Smooth muscle cell (in vitro differentiated cells): ENCODE data around the gene PYGO1. TPM values are rescaled to one million over a fixed set of nuclear protein-coding genes. Genes with fewer than 3 reads are reported as not detected.
"Not testable (repeated sequence)": the region's sequence is repeated elsewhere in the genome, so short reads cannot be mapped to it uniquely, and the experiment has no call there.

Experiments
- DNase-seq: peaks from one replicate; lab custom pipeline; 2025; ENCODE audit not compliant: unreplicated experiment; lab: John Stamatoyannopoulos, UW
- H2AFZ ChIP-seq: fragments of 200-600 bp; sonication (generic); 2 replicates; pipeline ENCODE4 v1.6.0; 2016; ENCODE audit warnings: antibody characterized with exemption, low read depth, mild to moderate bottlenecking
- H3F3A ChIP-seq: fragments of 200-600 bp; sonication (generic); 2 replicates; pipeline ENCODE4 v1.6.0; 2017; ENCODE audit warnings: antibody characterized with exemption, low read depth
- H3K27ac ChIP-seq: fragments of 200-600 bp; sonication (generic); 2 replicates; pipeline ENCODE4 v1.5.1; 2016; ENCODE audit warnings: low read depth, mild to moderate bottlenecking
- H3K27me3 ChIP-seq: fragments of 200-600 bp; sonication (generic); 2 replicates; pipeline ENCODE4 v1.6.1; 2016; ENCODE audit warnings: low read depth, mild to moderate bottlenecking
- H3K36me3 ChIP-seq: fragments of 200-600 bp; sonication (generic); 2 replicates; pipeline ENCODE4 v1.5.1; 2016; ENCODE audit warnings: low read depth
- H3K4me1 ChIP-seq: fragments of 200-600 bp; sonication (generic); 2 replicates; pipeline ENCODE4 v1.5.1; 2016; ENCODE audit warnings: low read depth
- H3K4me2 ChIP-seq: fragments of 200-600 bp; sonication (generic); 2 replicates; pipeline ENCODE4 v1.6.0; 2016; ENCODE audit warnings: mild to moderate bottlenecking
- H3K4me3 ChIP-seq: fragments of 200-600 bp; sonication (generic); 2 replicates; pipeline ENCODE4 v1.5.1; 2016; ENCODE audit warnings: mild to moderate bottlenecking
- H3K79me2 ChIP-seq: fragments of 200-600 bp; sonication (generic); 2 replicates; pipeline ENCODE4 v1.6.0; 2016; ENCODE audit warnings: low read depth, mild to moderate bottlenecking
- H3K9ac ChIP-seq: fragments of 200-600 bp; sonication (generic); 2 replicates; pipeline ENCODE4 v1.6.0; 2016; ENCODE audit warnings: low read depth
- H3K9me3 ChIP-seq: fragments of 200-600 bp; sonication (generic); replicated peaks from 2 replicates; pipeline ENCODE4 v1.5.1; 2016; ENCODE audit warnings: low read depth
- H4K20me1 ChIP-seq: fragments of 200-600 bp; sonication (generic); 2 replicates; pipeline ENCODE4 v1.6.0; 2016; ENCODE audit warnings: low read depth
- CTCF ChIP-seq: fragments of 200-600 bp; sonication (generic); IDR thresholded peaks from 2 replicates; pipeline ENCODE4 v1.5.1; 2017; ENCODE audit warnings: borderline replicate concordance, mild to moderate bottlenecking, antibody characterized with exemption; ENCODE audit not compliant: insufficient read depth, poor library complexity, severe bottlenecking
- WGBS: methylation state at CpG from one replicate; pipeline ENCODE4 v1.1.7; 2016; ENCODE audit warnings: low lambda C conversion rate; 5-methylcytosine and 5-hydroxymethylcytosine counted together
- polyA plus RNA-seq: library from polyadenylated mRNA; unstranded; fragments of >200 nt; fragmentation: Nextera tagmentation; extraction: Ambion mirVana; gene quantifications from 2 replicates; pipeline ENCODE4 v1.2.1, GENCODE V29; 2016
- total RNA-seq: library from RNA; depleted of rRNA; stranded (reverse); fragments of >200 nt; gene quantifications from 2 replicates; pipeline ENCODE4 v1.2.3, GENCODE V29; 2014

Gene PYGO1
- total and polyA plus RNA-seq, 2 experiments from 2014 or later, result 3.6 to 16.0 TPM

GRCh38 chr15:55513621-55514413, 74.3 kb downstream of the PYGO1 start:
- not testable (repeated sequence) for H3K27ac ChIP-seq, H3K4me3 ChIP-seq, H3K27me3 ChIP-seq, H3K4me2 ChIP-seq, H2AFZ ChIP-seq, H3F3A ChIP-seq, H4K20me1 ChIP-seq, H3K9ac ChIP-seq, DNase-seq, H3K4me1 ChIP-seq, H3K79me2 ChIP-seq, H3K36me3 ChIP-seq, H3K9me3 ChIP-seq
- peak; percentile 38 for TF ChIP-seq CTCF
- 73% methylated on average over 29 of the region's 29 CpGs for WGBS

- Histone ChIP-seq H3K4me1 (no peaks in the 10 kb centered on the region), H3K9ac (no peak overlapping the region), H3K27me3 (no peaks in the 10 kb centered on the region), H3K79me2 (no peaks in the 10 kb centered on the region), H3K36me3 (no peaks in the 10 kb centered on the region), H3K4me3 (no peak overlapping the region), H3K4me2 (no peak overlapping the region), H4K20me1 (no peaks in the 10 kb centered on the region), H3K27ac (no peak overlapping the region), H3F3A (no peaks in the 10 kb centered on the region), H2AFZ (no peak overlapping the region), H3K9me3 (no peaks in the 10 kb centered on the region)
- 90% methylated on average over 11 of the region's 11 CpGs for WGBS
- no peak for TF ChIP-seq CTCF
- no peak for DNase-seq
These were observed 75.0 kb downstream of the PYGO1 start for GRCh38 chr15:55513152-55513551.

GRCh38 chr15:55507567-55507966, 80.6 kb downstream of the PYGO1 start:
- WGBS, result 91% methylated on average over 4 of the region's 4 CpGs
- no peak overlapping the region for H3K4me2 ChIP-seq
- no peaks in the 10 kb centered on the region for H3K27me3 ChIP-seq
- no peaks in the 10 kb centered on the region for H3K4me1 ChIP-seq
- no peak for TF ChIP-seq CTCF
- no peak overlapping the region for H3K9ac ChIP-seq
- H3K9me3 ChIP-seq, result no peaks in the 10 kb centered on the region
- H3K79me2 ChIP-seq, result no peaks in the 10 kb centered on the region
- no peaks in the 10 kb centered on the region for H3K36me3 ChIP-seq
- H3K4me3 ChIP-seq, result no peak overlapping the region
- H4K20me1 ChIP-seq, result no peaks in the 10 kb centered on the region
- no peak overlapping the region for H3K27ac ChIP-seq
- H3F3A ChIP-seq, result no peaks in the 10 kb centered on the region
- DNase-seq, result no peak
- no peak overlapping the region for H2AFZ ChIP-seq

GRCh38 chr15:55505407-55505806, 82.7 kb downstream of the PYGO1 start:
- H3K36me3 ChIP-seq, result not testable (repeated sequence)
- 95% methylated on average over 5 of the region's 5 CpGs for WGBS

More at GRCh38 chr15:55505407-55505806, 82.7 kb downstream of the PYGO1 start:
- H3K79me2 ChIP-seq, H3F3A ChIP-seq, H3K9ac ChIP-seq, H3K4me3 ChIP-seq, H4K20me1 ChIP-seq, H3K4me1 ChIP-seq, H2AFZ ChIP-seq, DNase-seq, H3K27ac ChIP-seq, H3K27me3 ChIP-seq, H3K9me3 ChIP-seq, H3K4me2 ChIP-seq: not testable (repeated sequence)
